H1 (cell line): ENCODE data around the gene ZNF541. TPM values are rescaled to one million over a fixed set of nuclear protein-coding genes. Genes with fewer than 3 reads are reported as not detected.

Experiments
- HDAC6 ChIP-seq: IDR thresholded peaks from one replicate; pipeline ENCODE4 v1.7.1; 2012; ENCODE audit warnings: low read depth, mild to moderate bottlenecking, inconsistent platforms, low read length, moderate library complexity
- KDM4A ChIP-seq: IDR thresholded peaks from one replicate; pipeline ENCODE4 v1.7.1; 2012; ENCODE audit warnings: low read depth, mild to moderate bottlenecking, moderate library complexity, low read length, inconsistent platforms; ENCODE audit not compliant: severe bottlenecking
- KDM5A ChIP-seq: fragments of 200-600 bp; IDR thresholded peaks from 2 replicates; pipeline ENCODE4 v1.7.1; 2012; ENCODE audit warnings: mild to moderate bottlenecking, low read length, inconsistent platforms, mixed read lengths
- NRF1 ChIP-seq: IDR thresholded peaks from 2 replicates; pipeline ENCODE4 v1.6.1; 2011; ENCODE audit warnings: mild to moderate bottlenecking, low read depth, low read length, improper control_type of control experiment
- RBBP5 ChIP-seq: IDR thresholded peaks from 2 replicates; pipeline ENCODE4 v1.7.1; 2012; ENCODE audit warnings: low read depth, mild to moderate bottlenecking, inconsistent platforms, low read length, moderate library complexity, borderline replicate concordance
- SP4 ChIP-seq: IDR thresholded peaks from 2 replicates; pipeline ENCODE4 v1.6.1; 2012; ENCODE audit warnings: low read length, inconsistent platforms
- polyA plus RNA-seq, 7 experiments: library from polyadenylated mRNA; depleted of rRNA in 3 of 7; stranded (reverse) in 5 of 7; unstranded in 2 of 7; fragments of >200 nt in 5 of 7; fragments of 200-250 nt in 2 of 7; gene quantifications; 1 replicate in 5 of 7; 2 replicates in 1 of 7; 4 replicates in 1 of 7; pipeline versions ENCODE4 v1.2.1 to v1.2.3, GENCODE V29; 2011 to 2013; ENCODE audit warnings: missing spikeins in 2 of 7, mixed read lengths in 2 of 7
- total RNA-seq: library from RNA; stranded (reverse); fragmentation: NEBNext Ultra II Directional; extraction: Animal tissue kit (Norgen Biotek cat#: 25700); gene quantifications from 2 replicates; pipeline ENCODE4 v1.2.1, GENCODE V29; 2021
- TF ChIP-seq, protein P1 (sequence below): fragments of 300-600 bp; sonication (generic); IDR thresholded peaks from 2 replicates; pipeline ENCODE4 v1.7.1; 2012; ENCODE audit warnings: low read length, moderate library complexity, mild to moderate bottlenecking, inconsistent platforms; ENCODE audit not compliant: insufficient replicate concordance
- TF ChIP-seq, protein P2 (sequence below): IDR thresholded peaks from 2 replicates; pipeline ENCODE4 v1.6.1; 2012; ENCODE audit warnings: inconsistent platforms
- TF ChIP-seq, protein P3 (sequence below), 3 experiments: IDR thresholded peaks; 1 replicate in 2 of 3; 2 replicates in 1 of 3; pipeline versions ENCODE4 v1.5.1 to v1.6.1; 2011; ENCODE audit warnings: low read length in 3 of 3, mild to moderate bottlenecking in 3 of 3, inconsistent platforms in 2 of 3, low read depth in 1 of 3, moderate library complexity in 1 of 3; ENCODE audit not compliant: insufficient read depth in 1 of 3; ENCODE audit errors: control extremely low read depth in 1 of 3

Gene ZNF541
- total and polyA plus RNA-seq, 2 of the 8 experiments (the other 6 are each of a cell fraction or from before 2014, with no cell fraction given) = 0.05 TPM; not detected in 1

DNA sequence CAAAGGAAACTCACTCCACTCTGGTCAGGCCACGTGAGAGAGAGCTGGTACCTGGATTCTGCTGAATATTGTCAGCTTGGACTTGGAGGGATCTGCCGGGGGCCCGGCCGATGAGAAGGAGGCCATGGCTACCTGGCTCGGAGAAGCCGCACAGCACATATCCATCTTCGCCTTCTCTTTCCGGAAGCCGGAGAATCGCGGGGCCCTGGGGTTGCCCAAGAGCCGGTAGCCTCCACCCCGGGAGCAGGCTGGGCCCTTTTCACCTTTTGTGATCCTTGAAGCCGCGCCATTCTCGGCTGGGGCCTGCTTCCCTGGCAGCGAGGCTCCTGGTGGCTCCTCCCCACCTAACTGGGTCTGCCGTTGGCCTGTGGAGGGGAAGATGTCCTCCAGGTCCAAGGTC, 28.9 kb downstream of the ZNF541 start (continued):
- TF ChIP-seq, protein P1, sequence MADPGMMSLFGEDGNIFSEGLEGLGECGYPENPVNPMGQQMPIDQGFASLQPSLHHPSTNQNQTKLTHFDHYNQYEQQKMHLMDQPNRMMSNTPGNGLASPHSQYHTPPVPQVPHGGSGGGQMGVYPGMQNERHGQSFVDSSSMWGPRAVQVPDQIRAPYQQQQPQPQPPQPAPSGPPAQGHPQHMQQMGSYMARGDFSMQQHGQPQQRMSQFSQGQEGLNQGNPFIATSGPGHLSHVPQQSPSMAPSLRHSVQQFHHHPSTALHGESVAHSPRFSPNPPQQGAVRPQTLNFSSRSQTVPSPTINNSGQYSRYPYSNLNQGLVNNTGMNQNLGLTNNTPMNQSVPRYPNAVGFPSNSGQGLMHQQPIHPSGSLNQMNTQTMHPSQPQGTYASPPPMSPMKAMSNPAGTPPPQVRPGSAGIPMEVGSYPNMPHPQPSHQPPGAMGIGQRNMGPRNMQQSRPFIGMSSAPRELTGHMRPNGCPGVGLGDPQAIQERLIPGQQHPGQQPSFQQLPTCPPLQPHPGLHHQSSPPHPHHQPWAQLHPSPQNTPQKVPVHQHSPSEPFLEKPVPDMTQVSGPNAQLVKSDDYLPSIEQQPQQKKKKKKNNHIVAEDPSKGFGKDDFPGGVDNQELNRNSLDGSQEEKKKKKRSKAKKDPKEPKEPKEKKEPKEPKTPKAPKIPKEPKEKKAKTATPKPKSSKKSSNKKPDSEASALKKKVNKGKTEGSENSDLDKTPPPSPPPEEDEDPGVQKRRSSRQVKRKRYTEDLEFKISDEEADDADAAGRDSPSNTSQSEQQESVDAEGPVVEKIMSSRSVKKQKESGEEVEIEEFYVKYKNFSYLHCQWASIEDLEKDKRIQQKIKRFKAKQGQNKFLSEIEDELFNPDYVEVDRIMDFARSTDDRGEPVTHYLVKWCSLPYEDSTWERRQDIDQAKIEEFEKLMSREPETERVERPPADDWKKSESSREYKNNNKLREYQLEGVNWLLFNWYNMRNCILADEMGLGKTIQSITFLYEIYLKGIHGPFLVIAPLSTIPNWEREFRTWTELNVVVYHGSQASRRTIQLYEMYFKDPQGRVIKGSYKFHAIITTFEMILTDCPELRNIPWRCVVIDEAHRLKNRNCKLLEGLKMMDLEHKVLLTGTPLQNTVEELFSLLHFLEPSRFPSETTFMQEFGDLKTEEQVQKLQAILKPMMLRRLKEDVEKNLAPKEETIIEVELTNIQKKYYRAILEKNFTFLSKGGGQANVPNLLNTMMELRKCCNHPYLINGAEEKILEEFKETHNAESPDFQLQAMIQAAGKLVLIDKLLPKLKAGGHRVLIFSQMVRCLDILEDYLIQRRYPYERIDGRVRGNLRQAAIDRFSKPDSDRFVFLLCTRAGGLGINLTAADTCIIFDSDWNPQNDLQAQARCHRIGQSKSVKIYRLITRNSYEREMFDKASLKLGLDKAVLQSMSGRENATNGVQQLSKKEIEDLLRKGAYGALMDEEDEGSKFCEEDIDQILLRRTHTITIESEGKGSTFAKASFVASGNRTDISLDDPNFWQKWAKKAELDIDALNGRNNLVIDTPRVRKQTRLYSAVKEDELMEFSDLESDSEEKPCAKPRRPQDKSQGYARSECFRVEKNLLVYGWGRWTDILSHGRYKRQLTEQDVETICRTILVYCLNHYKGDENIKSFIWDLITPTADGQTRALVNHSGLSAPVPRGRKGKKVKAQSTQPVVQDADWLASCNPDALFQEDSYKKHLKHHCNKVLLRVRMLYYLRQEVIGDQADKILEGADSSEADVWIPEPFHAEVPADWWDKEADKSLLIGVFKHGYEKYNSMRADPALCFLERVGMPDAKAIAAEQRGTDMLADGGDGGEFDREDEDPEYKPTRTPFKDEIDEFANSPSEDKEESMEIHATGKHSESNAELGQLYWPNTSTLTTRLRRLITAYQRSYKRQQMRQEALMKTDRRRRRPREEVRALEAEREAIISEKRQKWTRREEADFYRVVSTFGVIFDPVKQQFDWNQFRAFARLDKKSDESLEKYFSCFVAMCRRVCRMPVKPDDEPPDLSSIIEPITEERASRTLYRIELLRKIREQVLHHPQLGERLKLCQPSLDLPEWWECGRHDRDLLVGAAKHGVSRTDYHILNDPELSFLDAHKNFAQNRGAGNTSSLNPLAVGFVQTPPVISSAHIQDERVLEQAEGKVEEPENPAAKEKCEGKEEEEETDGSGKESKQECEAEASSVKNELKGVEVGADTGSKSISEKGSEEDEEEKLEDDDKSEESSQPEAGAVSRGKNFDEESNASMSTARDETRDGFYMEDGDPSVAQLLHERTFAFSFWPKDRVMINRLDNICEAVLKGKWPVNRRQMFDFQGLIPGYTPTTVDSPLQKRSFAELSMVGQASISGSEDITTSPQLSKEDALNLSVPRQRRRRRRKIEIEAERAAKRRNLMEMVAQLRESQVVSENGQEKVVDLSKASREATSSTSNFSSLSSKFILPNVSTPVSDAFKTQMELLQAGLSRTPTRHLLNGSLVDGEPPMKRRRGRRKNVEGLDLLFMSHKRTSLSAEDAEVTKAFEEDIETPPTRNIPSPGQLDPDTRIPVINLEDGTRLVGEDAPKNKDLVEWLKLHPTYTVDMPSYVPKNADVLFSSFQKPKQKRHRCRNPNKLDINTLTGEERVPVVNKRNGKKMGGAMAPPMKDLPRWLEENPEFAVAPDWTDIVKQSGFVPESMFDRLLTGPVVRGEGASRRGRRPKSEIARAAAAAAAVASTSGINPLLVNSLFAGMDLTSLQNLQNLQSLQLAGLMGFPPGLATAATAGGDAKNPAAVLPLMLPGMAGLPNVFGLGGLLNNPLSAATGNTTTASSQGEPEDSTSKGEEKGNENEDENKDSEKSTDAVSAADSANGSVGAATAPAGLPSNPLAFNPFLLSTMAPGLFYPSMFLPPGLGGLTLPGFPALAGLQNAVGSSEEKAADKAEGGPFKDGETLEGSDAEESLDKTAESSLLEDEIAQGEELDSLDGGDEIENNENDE = no peak
- TF ChIP-seq, protein P2, sequence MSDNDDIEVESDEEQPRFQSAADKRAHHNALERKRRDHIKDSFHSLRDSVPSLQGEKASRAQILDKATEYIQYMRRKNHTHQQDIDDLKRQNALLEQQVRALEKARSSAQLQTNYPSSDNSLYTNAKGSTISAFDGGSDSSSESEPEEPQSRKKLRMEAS = no peak
- no peak for TF ChIP-seq KDM5A
- TF ChIP-seq NRF1 = no peak
- no peak for TF ChIP-seq SP4
- TF ChIP-seq, protein P3, sequence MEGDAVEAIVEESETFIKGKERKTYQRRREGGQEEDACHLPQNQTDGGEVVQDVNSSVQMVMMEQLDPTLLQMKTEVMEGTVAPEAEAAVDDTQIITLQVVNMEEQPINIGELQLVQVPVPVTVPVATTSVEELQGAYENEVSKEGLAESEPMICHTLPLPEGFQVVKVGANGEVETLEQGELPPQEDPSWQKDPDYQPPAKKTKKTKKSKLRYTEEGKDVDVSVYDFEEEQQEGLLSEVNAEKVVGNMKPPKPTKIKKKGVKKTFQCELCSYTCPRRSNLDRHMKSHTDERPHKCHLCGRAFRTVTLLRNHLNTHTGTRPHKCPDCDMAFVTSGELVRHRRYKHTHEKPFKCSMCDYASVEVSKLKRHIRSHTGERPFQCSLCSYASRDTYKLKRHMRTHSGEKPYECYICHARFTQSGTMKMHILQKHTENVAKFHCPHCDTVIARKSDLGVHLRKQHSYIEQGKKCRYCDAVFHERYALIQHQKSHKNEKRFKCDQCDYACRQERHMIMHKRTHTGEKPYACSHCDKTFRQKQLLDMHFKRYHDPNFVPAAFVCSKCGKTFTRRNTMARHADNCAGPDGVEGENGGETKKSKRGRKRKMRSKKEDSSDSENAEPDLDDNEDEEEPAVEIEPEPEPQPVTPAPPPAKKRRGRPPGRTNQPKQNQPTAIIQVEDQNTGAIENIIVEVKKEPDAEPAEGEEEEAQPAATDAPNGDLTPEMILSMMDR (IDR thresholded peaks at IDR 0.05; ENCODE audit: control extremely low read depth in 1 of 3, insufficient read depth in 1 of 3, low read depth in 1 of 3, low read length in 3 of 3) = no peak
- TF ChIP-seq RBBP5 = no peak
- TF ChIP-seq KDM4A = no peak
- no peak for TF ChIP-seq HDAC6
